ENCODE results near the gene RGS10. TPM values are rescaled to one million over a fixed set of nuclear protein-coding genes. Genes with fewer than 3 reads are reported as not detected.

Gene RGS10
- total and polyA plus RNA-seq, 2 of the 8 experiments (the other 6 are each of a cell fraction or from before 2014, with no cell fraction given): 5.5 to 13.1 TPM

- H3K56ac ChIP-seq (replicated peaks; ENCODE audit: insufficient read length, low read depth, low read length): no peak overlapping the region
- no peaks in the 10 kb centered on the region for H3K79me1 ChIP-seq (ENCODE audit: low read depth, low read length)
- CTCF ChIA-PET (ENCODE audit: partially characterized antibody): interaction anchor here (1.3 kb wide), 1 partner anchor 89 kb away, joined by 3 read pairs; no protein-coding TSS in a partner anchor
- no peak for DNase-seq (ENCODE audit: low read depth in 1 of 2, low spot score in 2 of 2)
- no peak overlapping the region for H3K27ac ChIP-seq (ENCODE audit: low read depth, low read length)
- H3K14ac ChIP-seq (ENCODE audit: insufficient read length): no peak overlapping the region
- H4K5ac ChIP-seq (ENCODE audit: insufficient read length, low read depth, low read length): no peak overlapping the region
- H3K27me3 ChIP-seq (replicated peaks in 1 of 4; ENCODE audit: control insufficient read depth in 3 of 4, extremely low read depth in 1 of 4, insufficient read depth in 3 of 4, low read length in 3 of 4): peaks cover 15 to 30% (median 22%) of the 10 kb centered on the region in 4 experiments
- H2BK15ac ChIP-seq (ENCODE audit: low read length): 0 out of 2 replicates have a peak overlapping the region, but pooled peaks have one; percentile 46
- H2AK5ac ChIP-seq (ENCODE audit: low read depth, low read length): no peak overlapping the region
- no peak overlapping the region for H3K9ac ChIP-seq (replicated peaks in 1 of 4; ENCODE audit: extremely low read depth in 1 of 4, low read depth in 3 of 4, low read length in 3 of 4)
- H4K91ac ChIP-seq (replicated peaks; ENCODE audit: insufficient read length, low read length): no peak overlapping the region
- no peak overlapping the region for H3K18ac ChIP-seq (ENCODE audit: extremely low read depth, low read length)
- peaks cover 9% of the 10 kb centered on the region for H3K23me2 ChIP-seq (ENCODE audit: low read depth, low read length)
- peaks cover 0 to 7% of the 10 kb centered on the region in 2 experiments for H4K20me1 ChIP-seq (replicated peaks in 1 of 2; ENCODE audit: control insufficient read depth in 1 of 2, insufficient read depth in 2 of 2, low read length in 2 of 2)
- no peak overlapping the region for H3K4ac ChIP-seq (replicated peaks; ENCODE audit: insufficient read length, low read depth, low read length)
- no peak overlapping the region for H2BK5ac ChIP-seq (ENCODE audit: low read depth, low read length)
- no peak overlapping the region for H4K8ac ChIP-seq (ENCODE audit: extremely low read depth, insufficient read depth, low read length)
- H3K79me2 ChIP-seq (ENCODE audit: control insufficient read depth in 1 of 2, insufficient read depth in 2 of 2, low read length in 2 of 2): no peaks in the 10 kb centered on the region
- POLR2A ChIA-PET (ENCODE audit: partially characterized antibody): no interaction called here
- H3K9me3 ChIP-seq (ENCODE audit: insufficient read depth in 2 of 2, low read depth in 1 of 2, low read length in 1 of 2): no peaks in the 10 kb centered on the region
- no peaks in the 10 kb centered on the region; a peak in 1 of 8 replicates for H3K36me3 ChIP-seq (ENCODE audit: control insufficient read depth in 2 of 4, insufficient read depth in 4 of 4, low read length in 3 of 4)
- H3K4me2 ChIP-seq (ENCODE audit: insufficient read depth in 1 of 2, low read depth in 2 of 2, low read length in 2 of 2): no peak overlapping the region
- no peak overlapping the region for H2BK20ac ChIP-seq (ENCODE audit: low read length)
- H3K4me1 ChIP-seq (replicated peaks in 1 of 4; ENCODE audit: control insufficient read depth in 3 of 4, insufficient read depth in 4 of 4, low read length in 3 of 4): peaks cover 2 to 9% (median 6%) of the 10 kb centered on the region in 4 experiments; a peak in 6 of 7 replicates
- H3K4me3 ChIP-seq (ENCODE audit: extremely low read depth in 1 of 4, insufficient read depth in 2 of 4, low read depth in 3 of 4, low read length in 4 of 4): no peak overlapping the region
- H2AFZ ChIP-seq (ENCODE audit: low read length): no peak overlapping the region
- 79% methylated on average over 5 of the region's 5 CpGs; no CpG with 5 or more reads in 1 of the 2 experiments for WGBS, 2 experiments (ENCODE audit: extremely low coverage in 1 of 2, insufficient coverage in 1 of 2, insufficient read length in 1 of 2, insufficient replicate concordance in 2 of 2, low coverage in 1 of 2, low lambda C conversion rate in 2 of 2, missing lambda C conversion rate in 1 of 2)
- no peak overlapping the region for H2BK12ac ChIP-seq (ENCODE audit: low read depth, low read length)
- H2BK120ac ChIP-seq (replicated peaks; ENCODE audit: low read depth, low read length): no peak overlapping the region
- FAIRE-seq: no peak
- H3K23ac ChIP-seq (ENCODE audit: insufficient read length): no peak overlapping the region
- TF ChIP-seq TAF1 (IDR thresholded peaks at IDR 0.05; ENCODE audit: low read depth, low read length) (no peak), CHD1 (IDR thresholded peaks at IDR 0.05; ENCODE audit: low read depth, low read length) (no peak), PHF8 (conservative IDR thresholded peaks at IDR 0.05; ENCODE audit: low read depth, low read length) (no peak), SIN3A (conservative IDR thresholded peaks at IDR 0.05 in 1 of 2, IDR thresholded peaks at IDR 0.05 in 1 of 2; ENCODE audit: low read depth in 1 of 2, low read length in 2 of 2) (no peak), HDAC6 (IDR thresholded peaks at IDR 0.05; ENCODE audit: low read depth, low read length) (no peak), ZNF274 (IDR thresholded peaks at IDR 0.05; ENCODE audit: borderline replicate concordance, extremely low read depth, low read length) (no peak), SRF (IDR thresholded peaks at IDR 0.05; ENCODE audit: low read depth, low read length) (no peak), RFX5 (IDR thresholded peaks at IDR 0.05; ENCODE audit: borderline replicate concordance, low read depth, low read length) (no peak), NANOG (IDR thresholded peaks at IDR 0.05; ENCODE audit: insufficient read depth, low read depth, low read length, poor library complexity, severe bottlenecking) (no peak), BACH1 (IDR thresholded peaks at IDR 0.05; ENCODE audit: low read length) (no peak), CREB1 (IDR thresholded peaks at IDR 0.05) (no peak), CHD2 (IDR thresholded peaks at IDR 0.05; ENCODE audit: low read length) (no peak), KDM4A (IDR thresholded peaks at IDR 0.05; ENCODE audit: low read depth, low read length, severe bottlenecking) (no peak), ASH2L (IDR thresholded peaks at IDR 0.05; ENCODE audit: low read length) (no peak)
Measured at GRCh38 chr10:119537953-119538630, 4.4 kb downstream of the RGS10 start.

All from H1 (cell line).